Posterior vena cava (tissue), 2 donors: ENCODE data around the gene JADE1. TPM values are rescaled to one million over a fixed set of nuclear protein-coding genes. Genes with fewer than 3 reads are reported as not detected.
A peak's percentile ranks its signal among the peaks of the same experiment; 100 is the strongest.

ENCODE experiments used
- DNase-seq: peaks from one replicate; pipeline ENCODE4 v3.0.0-alpha.2; 2020; ENCODE audit warnings: low spot score
- intact Hi-C, 2 donors: fragments of 100-400 bp; cut with DNase I; formaldehyde crosslinking; loops; one replicate each; pipeline versions ENCODE4 v1.14.1 to v1.14.2; 2022 to 2023
- total RNA-seq, 2 donors: library from RNA; stranded (reverse); fragmentation: NEBNext Ultra II Directional; extraction: Animal tissue kit (Norgen Biotek cat#: 25700); gene quantifications; one replicate each; pipeline ENCODE4 v1.2.1, GENCODE V29; 2021
- donor health status: DM: yes; HTN: yes; CAD: no.
- donor health status: DM: yes; HTN: yes; CAD: no.

JADE1 gene
- total RNA-seq, 2 donors from 2014 or later, result 36.6 to 46.1 TPM

DNA sequence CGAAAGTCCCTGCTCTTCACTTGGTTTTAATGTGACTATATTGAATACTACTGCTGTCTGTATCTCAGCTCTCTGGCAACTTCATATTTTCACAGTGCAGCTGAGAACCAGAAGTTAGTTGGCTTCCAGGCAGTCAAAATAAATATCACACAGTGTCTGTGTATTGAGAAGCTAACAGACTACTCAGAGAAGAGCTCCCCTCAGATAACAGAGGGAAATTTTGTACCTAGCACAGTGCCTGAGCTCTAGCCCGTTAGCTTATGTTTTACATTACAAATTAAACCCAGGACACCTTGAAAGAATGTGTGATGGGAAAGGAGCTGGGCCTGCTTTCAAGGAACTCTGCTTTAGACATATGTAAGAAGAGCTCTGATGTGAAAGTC, 22.7 kb downstream of the JADE1 start:
- intact Hi-C loops, result no loop called here
- DNase-seq, result no peak

DNA sequence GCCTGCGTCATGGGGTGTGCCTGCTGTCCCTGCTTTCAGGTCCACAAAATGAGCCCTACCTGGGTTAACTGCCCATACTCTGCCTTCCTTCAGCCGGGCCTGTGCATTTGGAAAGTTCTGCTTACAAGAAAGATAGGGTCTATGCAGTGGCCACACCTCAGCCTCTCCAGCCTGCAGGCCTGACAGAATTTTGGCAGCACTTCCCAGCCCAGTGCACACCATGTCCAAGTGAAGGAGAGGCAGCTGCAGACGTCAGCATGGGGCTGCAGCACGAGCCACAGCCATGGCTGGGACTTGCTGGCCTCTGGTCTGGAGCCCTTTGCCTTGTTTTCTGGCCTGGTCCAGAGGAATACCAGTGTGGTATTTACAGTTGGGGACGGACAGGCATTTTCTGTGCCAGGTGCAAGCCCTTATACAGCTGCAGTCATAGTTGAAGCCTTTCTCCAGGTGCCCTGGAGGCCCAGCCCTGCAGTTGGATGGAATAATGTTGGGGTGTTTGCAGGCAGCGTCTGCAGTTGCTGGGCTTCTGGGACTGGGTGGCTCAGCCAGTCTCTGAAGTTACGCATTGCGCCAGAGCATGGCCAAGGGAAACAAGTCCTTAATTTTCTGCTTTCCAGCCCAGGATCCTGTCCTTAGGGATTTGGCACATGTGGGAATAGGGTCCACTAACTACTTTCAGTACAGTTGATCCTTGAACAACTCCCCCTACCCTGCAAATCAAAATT, 26.2 kb downstream of the JADE1 start:
- intact Hi-C loops, result no loop called here
- peak; percentile 85 for DNase-seq

DNA sequence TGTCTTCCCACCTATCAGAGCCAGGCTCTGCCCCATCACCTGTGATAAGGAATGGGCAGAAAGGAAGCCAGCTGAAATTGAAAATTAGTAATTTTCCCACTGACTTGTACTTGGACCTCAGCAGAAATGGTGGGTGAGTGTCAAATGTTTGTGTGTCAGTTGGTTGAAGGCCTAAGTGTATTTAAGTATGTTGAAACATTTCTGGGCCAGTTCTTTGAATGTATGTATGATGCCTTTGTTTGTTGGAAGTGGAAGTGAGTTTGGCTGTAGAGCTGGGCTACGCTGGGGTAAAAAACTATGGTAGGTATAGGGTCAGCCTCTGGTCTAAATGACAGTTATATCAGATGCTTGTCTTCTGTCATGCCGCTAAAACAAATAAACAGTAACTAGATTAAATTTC, 27.7 kb downstream of the JADE1 start:
- no peak for DNase-seq
- intact Hi-C loops, result no loop called here

DNA sequence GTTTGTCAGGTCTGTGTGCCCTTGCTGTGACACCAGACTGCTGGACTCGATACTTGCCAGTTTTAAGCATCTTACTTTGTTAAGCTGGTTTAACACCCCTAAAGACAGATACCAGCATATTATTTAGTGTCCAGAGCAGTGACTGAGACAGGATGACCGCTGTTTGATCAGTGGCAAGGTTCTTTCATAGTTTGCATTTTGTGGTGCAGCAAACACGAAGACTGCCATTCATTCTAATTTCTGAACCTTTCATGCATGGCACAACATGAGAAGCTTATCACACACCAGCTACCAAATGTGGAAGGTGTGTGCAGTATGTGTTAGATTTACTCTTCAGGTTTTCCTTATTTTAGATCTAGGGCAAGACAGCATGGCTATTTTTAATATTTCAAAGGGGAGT, 28.2 kb downstream of the JADE1 start:
- DNase-seq, result no peak
- intact Hi-C loops, result no loop called here

DNA sequence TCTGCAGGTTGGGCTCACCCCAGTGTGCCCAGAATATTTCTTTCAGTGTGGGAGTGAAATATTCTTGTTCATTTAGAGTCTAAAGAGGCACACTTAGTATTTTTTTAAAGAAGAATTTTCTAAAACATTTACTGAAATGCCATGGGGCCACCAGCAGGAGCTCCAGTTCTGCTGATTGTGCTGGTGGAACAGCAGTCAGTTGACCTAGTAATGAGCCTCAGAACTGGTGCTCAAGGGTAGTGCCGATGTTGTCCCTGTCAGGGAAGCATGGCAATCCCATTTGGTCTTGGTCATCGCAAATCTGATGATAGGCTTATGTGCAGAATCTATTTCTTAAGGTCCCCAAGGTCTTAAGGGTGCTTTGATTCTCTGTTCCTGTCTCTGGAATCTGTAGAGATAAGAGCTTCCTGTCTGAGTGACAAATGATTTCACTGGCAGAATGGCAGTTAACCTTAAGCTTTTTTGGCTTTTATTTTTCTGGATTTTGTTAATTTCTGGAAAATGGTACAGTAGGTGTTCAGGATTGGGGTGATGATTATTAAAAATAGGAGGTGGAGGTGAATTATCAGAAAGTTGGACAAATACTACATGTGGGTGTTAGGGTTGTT, 31.3 kb downstream of the JADE1 start:
- intact Hi-C loops, result no loop called here

DNA sequence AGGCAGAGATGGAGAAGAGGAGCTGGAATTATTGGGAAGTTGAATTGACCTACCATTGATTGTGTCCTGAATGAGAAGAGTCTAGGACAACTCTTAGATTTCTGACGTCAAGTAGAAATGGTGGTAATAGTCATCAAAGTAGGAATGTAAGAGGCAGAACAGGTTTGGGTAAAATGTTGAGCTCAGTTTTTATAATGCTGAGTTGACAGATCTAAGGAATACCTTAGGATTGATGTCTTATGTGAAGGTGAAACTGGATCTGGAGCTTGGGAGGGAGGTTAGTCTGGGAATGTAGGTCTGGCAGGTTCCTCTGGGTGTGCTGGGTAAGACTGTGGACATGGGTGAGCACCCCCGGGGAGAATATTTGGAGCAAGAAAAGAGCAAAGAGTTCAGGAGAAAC, 31.9 kb downstream of the JADE1 start:
- intact Hi-C loops, result no loop called here
- no peak for DNase-seq

More for the DNA sequence above, 31.3 kb downstream of the JADE1 start:
- DNase-seq, result no peak

DNA sequence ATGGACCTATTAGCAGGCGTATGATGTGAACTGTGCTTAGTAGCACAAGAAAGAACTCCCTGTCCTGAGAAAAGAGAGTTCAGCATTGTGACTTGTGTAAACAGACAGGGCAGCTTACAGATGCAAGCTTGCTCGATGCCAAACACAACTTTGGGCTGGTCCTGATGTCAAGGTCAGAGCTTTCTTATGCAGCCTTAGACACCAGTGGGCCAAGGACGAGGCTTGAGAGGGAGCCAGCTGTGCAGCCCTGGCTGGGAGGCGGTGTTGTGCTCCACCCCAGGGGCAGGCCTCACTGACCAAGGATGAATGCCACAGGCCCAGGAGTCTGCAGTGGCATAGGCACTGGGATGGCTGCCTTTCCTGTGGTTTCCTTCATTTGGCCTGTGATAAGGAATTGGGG, 35.4 kb downstream of the JADE1 start:
- intact Hi-C loops, result no loop called here
- DNase-seq, result no peak

DNA sequence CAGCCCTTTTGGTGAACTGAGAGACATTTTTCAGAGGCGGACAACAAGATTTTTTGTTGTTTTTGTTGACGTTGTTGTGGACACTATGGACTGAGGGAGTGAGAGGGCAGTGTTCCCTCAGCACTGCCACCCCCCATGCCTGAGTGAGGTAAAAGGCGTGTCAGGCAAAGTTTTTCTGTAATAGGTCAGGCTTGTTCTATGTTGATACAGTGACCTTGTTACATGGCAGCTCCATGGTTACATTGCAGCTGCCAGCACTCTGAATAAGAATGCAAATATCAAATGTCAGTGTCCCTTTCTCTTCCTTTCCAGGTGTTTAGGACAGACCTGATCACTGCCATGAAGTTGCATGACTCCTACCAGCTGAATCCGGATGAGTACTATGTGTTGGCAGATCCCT, 36.6 kb downstream of the JADE1 start:
- intact Hi-C loops, result no loop called here
- no peak for DNase-seq

DNA sequence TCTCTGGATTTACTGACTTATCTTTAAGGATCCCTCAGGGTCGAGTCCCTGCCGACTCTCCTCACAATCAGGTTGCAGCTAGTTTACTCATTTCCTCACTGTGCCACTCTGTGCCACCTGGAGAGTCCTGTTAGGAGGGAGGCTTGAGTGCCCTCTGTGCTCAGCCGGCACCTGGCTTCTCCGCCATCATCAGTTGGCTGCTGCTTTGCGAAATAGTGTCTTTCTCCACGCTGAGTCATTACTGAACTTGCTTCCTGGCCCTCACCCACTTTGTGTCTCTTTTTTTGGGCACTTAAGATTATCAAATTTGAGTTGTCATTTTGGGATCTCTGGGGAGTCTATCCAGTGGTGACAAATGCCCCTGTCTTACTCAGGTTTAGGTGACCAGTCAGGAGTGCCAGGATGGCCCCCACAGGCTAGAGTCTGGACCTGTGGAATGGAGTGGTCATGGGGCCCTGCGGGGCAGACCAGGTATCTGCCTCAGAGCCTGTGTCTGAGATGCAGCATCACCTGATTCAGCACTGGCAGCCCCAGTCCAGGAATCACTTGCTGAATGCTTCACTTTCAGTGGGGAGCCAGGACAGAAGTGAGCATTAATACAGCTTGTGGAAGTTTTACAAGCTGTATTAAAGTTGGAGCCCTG, 37.7 kb downstream of the JADE1 start:
- intact Hi-C loops, result no loop called here
- no peak for DNase-seq

DNA sequence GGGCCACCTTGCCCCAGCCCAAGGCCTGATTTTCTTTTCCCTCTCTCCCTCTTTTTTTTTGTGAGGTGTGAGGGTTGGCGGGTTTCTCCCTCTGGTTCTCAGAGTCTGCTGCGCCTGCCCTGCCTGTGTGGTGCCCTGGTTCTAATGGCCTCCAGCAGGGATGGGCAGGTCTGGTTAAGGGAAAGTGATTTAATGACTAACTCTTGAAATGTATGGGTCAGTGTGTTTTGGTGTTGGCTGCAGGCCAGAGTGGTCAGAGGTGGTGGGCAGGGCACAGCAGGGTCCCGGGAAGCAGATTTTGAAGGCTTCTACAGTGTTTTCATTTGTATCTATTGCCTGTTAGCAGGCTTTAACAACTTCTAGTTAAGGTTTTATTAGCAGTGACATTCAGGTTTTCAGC, 39.0 kb downstream of the JADE1 start:
- no peak for DNase-seq
- intact Hi-C loops, result no loop called here

DNA sequence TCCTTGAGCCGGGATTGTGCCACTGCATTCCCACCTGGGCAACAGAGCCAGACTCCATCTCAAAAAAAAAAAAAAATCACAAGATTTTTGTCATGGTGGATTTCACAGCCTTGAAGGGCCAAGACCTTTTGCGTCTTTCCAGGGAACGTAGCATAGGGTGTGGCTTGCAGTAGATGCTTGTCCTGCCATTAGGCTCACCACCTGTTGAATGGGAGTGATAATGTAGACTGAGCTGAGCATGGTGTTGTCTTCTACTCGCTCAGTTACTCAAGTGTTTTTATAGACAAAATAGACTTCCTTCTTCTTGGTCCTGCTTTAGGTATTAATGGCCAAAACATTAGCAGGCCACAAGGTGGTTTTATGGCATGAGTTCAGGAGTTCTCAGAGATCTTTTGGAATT, 40.8 kb downstream of the JADE1 start:
- intact Hi-C loops, result no loop called here
- DNase-seq, result no peak

DNA sequence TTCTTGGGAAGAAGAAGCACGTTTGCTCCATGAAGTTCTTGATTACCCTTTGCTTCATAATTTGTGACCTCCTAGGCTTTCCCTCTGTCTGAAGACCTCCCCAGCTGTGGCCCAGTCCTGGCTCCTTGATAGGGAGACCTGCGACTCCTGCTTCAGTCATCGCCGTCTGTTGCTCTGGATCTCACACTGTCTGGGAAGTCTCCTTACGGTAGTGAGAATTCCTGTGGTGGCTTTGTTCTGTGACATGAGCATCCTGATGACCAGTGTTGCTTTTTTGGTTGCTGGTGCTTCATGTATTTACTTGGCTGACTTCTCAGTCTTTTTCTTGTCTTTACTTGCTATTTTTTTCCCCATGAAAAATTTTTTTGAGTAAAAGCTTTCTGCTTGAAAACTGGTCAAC, 44.2 kb downstream of the JADE1 start:
- intact Hi-C loops, result no loop called here
- no peak for DNase-seq

DNA sequence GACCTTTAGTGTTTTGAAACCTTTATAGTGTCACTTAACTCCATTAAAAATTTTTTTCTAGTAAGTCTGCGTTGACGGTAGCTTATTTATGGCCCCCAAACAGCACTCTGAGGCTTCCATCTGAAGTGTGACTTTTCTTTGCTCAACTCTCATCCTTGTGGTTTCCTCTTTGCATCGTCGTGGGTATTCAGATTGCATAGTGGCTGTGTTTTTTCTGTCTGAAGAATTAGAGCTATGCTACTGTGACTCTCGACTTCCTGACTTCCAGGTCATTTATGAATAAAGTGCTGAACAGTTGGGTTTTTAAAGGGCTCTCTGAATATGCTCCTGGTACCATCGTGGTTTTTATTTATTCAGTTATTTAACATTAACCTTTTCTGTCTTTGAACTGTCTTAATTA, 44.9 kb downstream of the JADE1 start:
- DNase-seq, result no peak
- intact Hi-C loops, result no loop called here

DNA sequence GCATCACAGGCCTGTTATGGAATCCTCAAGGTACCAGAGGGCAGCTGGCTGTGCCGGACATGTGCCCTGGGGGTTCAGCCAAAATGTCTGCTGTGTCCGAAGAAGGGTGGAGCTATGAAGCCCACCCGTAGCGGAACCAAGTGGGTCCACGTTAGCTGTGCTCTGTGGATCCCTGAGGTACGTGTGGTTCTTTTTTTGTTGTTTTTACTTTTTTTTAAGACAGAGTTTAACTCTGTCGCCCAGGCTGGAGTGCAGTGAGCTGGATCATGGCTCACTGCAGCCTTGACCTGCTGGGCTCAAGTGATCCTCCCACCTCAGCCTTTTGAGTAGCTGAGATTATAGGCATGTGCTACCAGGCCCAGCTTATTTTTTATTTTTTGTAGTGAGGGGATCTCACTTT, 46.1 kb downstream of the JADE1 start:
- DNase-seq, result no peak
- intact Hi-C loops, result no loop called here

DNA sequence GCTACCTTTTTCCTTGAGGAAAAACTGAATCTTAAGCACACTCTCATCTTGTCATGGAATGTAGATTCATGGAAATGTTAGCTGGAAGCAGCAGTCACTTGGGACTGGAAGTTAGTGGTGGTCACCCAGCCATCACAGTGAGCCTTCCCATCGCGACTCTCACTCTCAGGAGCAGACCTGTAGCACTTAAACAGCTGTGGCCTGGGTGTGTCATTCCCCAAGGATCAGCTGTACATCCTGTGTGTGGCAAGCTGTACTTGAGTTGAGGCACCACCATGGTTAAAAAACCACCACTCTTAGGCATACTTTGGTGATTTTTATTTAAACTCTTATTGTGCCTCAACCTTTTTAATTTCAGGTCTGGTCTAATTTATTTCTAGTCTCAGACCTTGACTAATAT, 46.7 kb downstream of the JADE1 start:
- intact Hi-C loops, result no loop called here
- no peak for DNase-seq

DNA sequence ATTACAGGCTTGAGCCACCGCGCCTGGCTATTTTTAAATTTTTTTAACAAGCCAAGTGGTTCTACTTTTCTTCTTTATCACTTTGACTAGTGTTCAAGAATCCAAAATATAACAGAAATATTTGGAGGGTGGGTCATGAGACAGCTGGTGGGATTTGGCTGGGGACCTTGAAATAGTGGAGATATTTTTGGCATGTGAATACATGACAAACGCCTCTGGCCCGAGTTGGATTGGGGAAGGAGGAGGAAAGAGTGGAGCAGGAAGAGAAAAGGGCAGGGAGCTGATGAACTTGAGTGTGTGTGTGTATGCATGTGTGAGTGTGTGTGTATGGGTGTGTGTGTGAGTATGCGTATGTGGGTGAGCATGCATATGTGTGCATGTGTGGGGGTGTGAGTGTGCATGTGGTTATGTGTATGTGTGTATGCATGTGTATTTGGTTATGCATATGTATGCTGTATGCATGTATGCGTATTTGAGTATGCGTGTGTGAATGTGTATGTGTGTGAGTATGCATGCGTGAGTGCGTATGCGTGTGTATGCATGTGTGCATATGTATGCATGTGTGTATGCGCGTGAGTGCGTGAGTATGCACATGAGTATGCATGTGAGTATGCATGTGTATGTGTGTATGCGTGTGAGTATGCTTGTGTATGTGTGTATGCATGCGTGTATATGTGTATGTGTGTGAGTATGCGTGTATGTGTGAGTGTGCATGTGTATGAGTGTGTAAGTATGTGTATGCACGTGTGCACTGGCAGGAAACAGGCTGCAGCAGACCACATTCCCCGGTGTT, 49.6 kb downstream of the JADE1 start:
- intact Hi-C loops, result no loop called here
- DNase-seq, result no peak

DNA sequence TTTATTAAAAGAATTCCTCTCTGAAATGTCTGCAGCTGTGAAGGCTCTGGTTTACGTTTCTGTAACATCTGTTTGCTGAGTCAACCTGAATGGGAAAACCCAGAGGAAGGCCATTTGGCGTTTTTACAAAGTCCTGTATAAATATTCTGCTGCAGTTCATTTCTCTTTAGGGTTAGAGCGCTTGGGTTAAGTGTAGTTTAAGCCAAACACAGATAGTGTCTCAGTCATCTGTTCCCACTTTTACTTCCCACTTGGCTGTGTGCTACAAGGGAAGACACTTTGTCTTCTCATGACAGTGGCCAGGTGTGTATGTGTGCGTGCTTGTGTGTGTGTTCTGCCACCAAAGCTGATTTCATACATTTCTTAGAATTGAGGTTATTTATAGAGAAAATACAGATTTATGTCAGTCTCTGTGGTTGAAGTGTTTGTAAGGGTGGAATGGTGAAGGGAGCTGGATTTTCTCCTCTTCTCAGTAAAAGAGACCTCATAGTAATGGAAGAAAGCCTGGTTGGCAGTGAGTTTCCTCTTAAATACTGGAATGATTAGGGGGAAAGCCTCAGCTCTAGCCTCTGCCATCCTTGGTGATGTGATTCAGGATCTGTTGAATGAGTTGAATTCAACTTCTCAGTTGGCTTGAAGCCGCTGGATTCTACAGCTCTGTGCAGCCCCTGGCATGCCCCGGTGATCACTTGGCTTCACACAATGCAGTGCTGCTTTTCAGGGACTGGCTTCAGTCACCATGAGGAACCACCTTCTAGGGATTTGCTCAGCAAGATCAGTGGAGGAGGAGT, 50.6 kb downstream of the JADE1 start:
- DNase-seq, result no peak
- intact Hi-C loops, result no loop called here

DNA sequence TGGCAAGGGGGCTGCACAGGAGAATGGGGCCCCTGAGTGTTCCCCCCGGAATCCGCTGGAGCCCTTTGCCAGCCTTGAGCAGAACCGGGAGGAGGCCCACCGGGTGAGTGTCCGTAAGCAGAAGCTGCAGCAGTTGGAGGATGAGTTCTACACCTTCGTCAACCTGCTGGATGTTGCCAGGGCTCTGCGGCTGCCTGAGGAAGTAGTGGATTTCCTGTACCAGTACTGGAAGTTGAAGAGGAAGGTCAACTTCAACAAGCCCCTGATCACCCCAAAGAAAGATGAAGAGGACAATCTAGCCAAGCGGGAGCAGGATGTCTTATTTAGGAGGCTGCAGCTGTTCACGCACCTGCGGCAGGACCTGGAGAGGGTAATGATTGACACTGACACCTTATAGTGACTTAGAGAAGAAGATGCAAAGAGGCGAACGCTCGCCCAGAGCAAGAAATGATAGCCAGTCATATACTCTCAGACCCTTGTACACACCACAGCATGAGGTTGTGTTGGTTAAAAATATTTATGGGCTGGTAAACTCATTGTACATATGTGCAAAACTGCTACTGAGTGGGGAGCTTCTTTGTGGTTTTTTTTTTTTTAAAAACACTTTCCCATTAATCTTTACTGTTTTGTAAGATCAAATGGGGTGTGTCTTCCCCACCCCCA, 52.5 kb downstream of the JADE1 start:
- DNase-seq, result no peak
- intact Hi-C loops, result loop anchor here (1.0 to 2.0 kb wide), 2 partner anchors 411 to 671 kb away; no protein-coding TSS in a partner anchor
